ENCODE results near the gene CST9.

DNA sequence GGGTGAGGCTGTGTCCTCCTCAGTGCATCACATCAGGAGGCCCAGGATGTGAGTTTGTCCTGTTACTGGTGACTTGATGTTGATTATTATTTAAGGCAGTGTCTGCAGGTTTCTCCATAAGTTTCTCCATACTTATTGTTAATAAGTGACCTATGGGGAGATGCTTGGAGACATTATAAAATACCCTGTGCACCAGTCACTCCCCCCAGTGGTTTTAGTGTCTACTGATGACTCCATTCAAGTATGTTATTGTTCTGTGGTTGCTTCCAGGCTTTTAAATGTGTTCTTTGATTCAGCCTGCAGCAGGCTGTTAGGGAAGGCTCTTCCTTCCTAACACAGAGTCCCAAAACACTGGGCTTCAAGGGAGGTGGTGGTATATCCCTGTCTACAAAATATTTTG, 46.7 kb upstream of the CST9 start:
- TF ChIP-seq, protein P1, sequence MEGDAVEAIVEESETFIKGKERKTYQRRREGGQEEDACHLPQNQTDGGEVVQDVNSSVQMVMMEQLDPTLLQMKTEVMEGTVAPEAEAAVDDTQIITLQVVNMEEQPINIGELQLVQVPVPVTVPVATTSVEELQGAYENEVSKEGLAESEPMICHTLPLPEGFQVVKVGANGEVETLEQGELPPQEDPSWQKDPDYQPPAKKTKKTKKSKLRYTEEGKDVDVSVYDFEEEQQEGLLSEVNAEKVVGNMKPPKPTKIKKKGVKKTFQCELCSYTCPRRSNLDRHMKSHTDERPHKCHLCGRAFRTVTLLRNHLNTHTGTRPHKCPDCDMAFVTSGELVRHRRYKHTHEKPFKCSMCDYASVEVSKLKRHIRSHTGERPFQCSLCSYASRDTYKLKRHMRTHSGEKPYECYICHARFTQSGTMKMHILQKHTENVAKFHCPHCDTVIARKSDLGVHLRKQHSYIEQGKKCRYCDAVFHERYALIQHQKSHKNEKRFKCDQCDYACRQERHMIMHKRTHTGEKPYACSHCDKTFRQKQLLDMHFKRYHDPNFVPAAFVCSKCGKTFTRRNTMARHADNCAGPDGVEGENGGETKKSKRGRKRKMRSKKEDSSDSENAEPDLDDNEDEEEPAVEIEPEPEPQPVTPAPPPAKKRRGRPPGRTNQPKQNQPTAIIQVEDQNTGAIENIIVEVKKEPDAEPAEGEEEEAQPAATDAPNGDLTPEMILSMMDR (IDR thresholded peaks at IDR 0.05; ENCODE audit: extremely low read depth in 1 of 2, insufficient read depth in 1 of 2, low read depth in 1 of 2, low read length in 2 of 2): no peak
- no peak for TF ChIP-seq JUN (IDR thresholded peaks at IDR 0.05; ENCODE audit: borderline replicate concordance, insufficient read depth, insufficient read length, low read depth)
- no peak for TF ChIP-seq EZH2 (IDR thresholded peaks at IDR 0.05; ENCODE audit: borderline replicate concordance, low read depth, low read length, severe bottlenecking)
- no peak for TF ChIP-seq POLR2A (IDR thresholded peaks at IDR 0.05; ENCODE audit: low read depth, low read length)

Data from endothelial cell of umbilical vein (primary cell).